Stimulated activated naive B cell treated with anti-CD40 and anti-IgM and Interleukin-4, amounts not matched to agents 10 μg/mL and 1 μg/mL and 100 μg/mL, for 72 hours (primary cell): ENCODE data around the gene HCFC1.
"Not testable (repeated sequence)": the region's sequence is repeated elsewhere in the genome, so short reads cannot be mapped to it uniquely, and the experiment has no call there.

Experiments used
- ATAC-seq, 2 donors: fragments of 150-1000 bp; cut with Tn5 transposase; replicated peaks; 2 replicates each; pipeline ENCODE4 v1.10.0; 2021; ENCODE audit warnings: moderate library complexity in 1 of 2
- DNase-seq: peaks from one replicate; pipeline ENCODE4 v3.0.0; 2021
- H3K27ac Mint-ChIP-seq: one replicate; pipeline ENCODE4 v1.8.0; 2022; ENCODE audit warnings: mild to moderate bottlenecking, mixed read lengths
- H3K27me3 Mint-ChIP-seq, 2 donors: one replicate each; pipeline ENCODE4 v1.8.0; 2022; ENCODE audit warnings: mixed read lengths in 2 of 2
- H3K36me3 Mint-ChIP-seq, 2 donors: one replicate each; pipeline ENCODE4 v1.8.0; 2022; ENCODE audit warnings: mixed read lengths in 2 of 2, mild to moderate bottlenecking in 1 of 2
- H3K4me1 Mint-ChIP-seq, 2 donors: one replicate each; pipeline ENCODE4 v1.8.0; 2022; ENCODE audit warnings: mixed read lengths in 2 of 2, mild to moderate bottlenecking in 1 of 2
- H3K4me3 Mint-ChIP-seq, 2 donors: one replicate each; pipeline ENCODE4 v1.8.0; 2022; ENCODE audit warnings: mild to moderate bottlenecking in 2 of 2, mixed read lengths in 2 of 2, moderate library complexity in 1 of 2
- H3K9me3 Mint-ChIP-seq, 2 donors: one replicate each; pipeline ENCODE4 v1.8.0; 2022; ENCODE audit warnings: mixed read lengths in 2 of 2, mild to moderate bottlenecking in 1 of 2

The HCFC1 gene

DNA sequence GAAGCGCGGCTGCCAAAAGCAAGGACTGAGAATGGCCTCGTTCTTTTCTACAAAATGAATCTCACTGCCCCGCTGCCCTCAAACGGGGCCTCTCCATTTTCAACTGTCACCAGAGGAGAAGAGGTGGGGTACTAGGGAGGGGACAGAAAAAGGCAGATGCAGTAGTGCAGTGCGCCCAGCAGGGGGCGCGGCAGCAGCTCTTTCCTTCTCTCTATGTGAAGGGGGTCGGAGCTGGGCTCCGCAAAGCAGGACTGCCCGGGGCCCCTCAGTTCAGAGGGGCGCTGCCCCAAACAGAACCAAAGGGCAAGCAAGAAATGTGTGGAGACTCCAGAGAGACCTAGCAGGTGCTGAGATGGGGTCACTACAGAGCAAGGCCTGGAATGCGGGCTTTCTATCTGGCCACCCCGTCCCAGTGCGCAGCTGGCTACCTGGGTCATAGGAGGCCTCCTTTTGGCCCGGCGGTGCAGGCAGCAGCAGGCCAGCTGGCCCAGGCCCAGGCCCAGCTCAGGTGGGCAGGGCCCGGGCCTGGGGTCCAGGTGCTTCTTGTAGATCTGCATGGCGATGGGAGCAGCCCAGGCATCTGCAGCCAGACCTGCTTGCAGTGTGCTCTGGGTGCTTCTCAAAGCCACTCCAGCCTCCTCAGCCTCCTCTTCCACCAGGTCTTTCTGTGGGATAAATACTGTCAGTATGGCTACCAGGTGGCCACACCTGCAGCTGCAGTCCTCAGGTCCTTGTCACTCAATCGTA lies 42.2 kb upstream of the HCFC1 start:
- peak overlapping the region; percentile 67 for H3K27ac Mint-ChIP-seq
- peak overlapping the region in 1 of 2 donors; percentile 19 for H3K4me3 Mint-ChIP-seq
- no peak for DNase-seq

DNA sequence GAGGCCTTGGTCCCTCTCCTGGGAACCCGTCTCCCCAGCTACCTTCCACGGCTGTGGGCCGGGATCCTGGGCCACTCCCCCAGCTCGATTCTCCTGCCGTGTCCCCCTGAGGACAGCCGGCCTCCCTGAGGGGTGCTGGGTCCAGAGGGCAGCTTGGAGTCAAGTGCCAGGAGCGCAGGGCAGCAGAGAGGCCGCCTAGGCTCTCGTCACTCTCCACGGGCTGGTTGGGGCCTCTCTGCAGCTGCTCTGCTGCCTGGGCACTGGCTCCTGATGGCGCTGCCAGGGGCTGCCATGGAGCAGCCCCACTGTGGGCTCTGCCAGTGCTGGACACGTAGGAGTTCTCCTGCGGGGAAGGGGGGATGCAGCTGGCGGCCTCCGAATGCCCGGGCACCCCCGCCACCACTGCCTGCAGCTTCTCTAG lies 41.4 kb upstream of the HCFC1 start:
- peaks cover 22 to 39% of the 10 kb centered on the region in 2 donors for H3K4me1 Mint-ChIP-seq
- no peak for ATAC-seq
- H3K9me3 Mint-ChIP-seq, result no peaks in the 10 kb centered on the region
- H3K27me3 Mint-ChIP-seq, result peaks cover 0 to 4% of the 10 kb centered on the region in 2 donors
- peaks cover 11 to 27% of the 10 kb centered on the region in 2 donors for H3K36me3 Mint-ChIP-seq
- no peak overlapping the region for H3K4me3 Mint-ChIP-seq
- no peak for DNase-seq
- H3K27ac Mint-ChIP-seq, result peak overlapping the region; percentile 67

More for the DNA sequence above, 42.2 kb upstream of the HCFC1 start:
- ATAC-seq, result peak; percentile 76 to 86
- peaks cover 0 to 4% of the 10 kb centered on the region in 2 donors for H3K27me3 Mint-ChIP-seq
- H3K36me3 Mint-ChIP-seq, result peaks cover 17 to 27% of the 10 kb centered on the region in 2 donors
- peaks cover 19 to 37% of the 10 kb centered on the region in 2 donors for H3K4me1 Mint-ChIP-seq
- H3K9me3 Mint-ChIP-seq, result no peaks in the 10 kb centered on the region

DNA sequence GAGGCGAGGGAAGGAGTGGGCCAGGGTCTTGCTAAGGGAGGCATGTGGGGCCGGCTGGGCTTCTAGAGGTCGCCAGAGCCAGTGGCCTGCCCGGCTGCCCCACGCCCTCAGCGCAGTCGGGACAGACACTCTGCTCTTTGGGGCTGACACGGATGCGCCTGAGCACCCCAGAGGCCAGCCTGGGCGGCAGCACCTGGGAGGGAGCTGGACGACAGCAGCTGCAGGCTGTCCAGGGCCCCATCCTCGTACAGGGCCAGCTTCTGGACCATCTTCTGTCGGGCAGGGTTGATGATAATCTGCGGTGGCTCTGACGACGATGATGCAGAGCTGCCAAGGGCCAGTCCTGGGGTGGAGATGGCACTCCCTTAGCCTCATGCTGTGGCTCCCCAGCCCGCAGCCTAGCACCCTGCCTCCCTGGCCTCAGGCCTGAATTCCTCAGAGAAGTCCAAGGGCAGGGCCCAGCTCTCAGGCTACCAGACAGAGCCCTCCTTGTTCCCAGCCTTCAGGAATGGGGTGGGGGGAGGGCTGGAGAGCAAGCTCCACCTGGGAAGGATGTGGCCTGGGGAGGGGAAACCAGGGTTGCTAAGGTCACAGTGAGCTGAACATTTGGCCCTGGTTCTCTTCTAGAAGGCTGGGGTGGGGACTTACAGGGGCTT lies 40.8 kb upstream of the HCFC1 start:
- H3K4me3 Mint-ChIP-seq, result no peak overlapping the region
- peaks cover 27 to 45% of the 10 kb centered on the region in 2 donors for H3K4me1 Mint-ChIP-seq
- H3K36me3 Mint-ChIP-seq, result peaks cover 10 to 27% of the 10 kb centered on the region in 2 donors
- no peak for ATAC-seq
- no peak for DNase-seq
- H3K27ac Mint-ChIP-seq, result no peak overlapping the region
- H3K27me3 Mint-ChIP-seq, result peaks cover 0 to 4% of the 10 kb centered on the region in 2 donors
- H3K9me3 Mint-ChIP-seq, result no peaks in the 10 kb centered on the region

DNA sequence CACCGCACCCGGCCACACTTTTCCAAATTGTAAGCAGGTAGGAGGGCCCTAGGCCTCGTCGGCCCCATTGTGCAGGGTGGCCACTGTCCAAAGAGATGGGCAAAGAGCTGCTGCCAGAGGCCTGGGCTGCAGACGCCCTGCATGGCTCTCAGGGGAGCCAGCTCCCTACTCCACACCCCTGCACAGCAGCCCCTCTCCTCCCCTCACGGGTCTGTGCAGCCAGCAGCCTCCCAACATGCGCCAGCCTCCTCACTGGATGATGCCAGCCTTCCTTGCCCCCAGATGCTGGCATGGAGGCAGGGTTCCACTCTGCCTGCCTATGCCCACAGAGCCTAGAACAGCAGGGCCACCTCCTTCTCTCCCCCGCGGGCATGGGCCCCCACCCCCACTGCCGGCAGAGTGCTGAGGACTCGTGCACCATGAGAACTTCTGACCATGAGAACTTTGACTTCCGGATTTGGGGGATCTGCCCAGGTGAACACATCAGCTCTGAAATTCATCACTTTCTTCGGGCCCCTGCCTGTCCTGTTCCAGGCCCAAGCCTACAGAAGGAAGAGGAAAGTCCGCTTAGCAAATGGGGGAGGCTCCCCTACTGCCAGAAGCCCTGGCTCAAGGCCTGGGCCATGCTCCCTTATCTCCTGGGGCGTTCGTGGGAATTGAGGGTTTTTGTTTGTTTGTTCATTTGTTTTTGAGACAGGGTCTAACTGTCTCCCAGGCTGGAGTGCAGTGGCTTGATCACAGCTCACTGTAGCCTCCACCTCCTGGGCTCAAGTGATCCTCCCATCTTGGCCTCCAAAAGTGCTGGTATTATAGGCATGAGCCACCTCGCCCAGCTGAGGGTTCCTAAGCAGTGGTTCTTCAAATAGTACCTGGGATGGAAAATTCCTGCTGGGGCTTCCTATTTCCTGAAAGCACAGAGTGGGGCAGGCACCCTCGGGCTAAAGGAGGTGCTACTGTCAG lies 40.0 kb upstream of the HCFC1 start:
- Mint-ChIP-seq H3K36me3 (peaks cover 10 to 27% of the 10 kb centered on the region in 2 donors), H3K4me1 (peaks cover 28 to 52% of the 10 kb centered on the region in 2 donors), H3K4me3 (peak overlapping the region in 1 of 2 donors; percentile 22), H3K27me3 (peaks cover 0 to 4% of the 10 kb centered on the region in 2 donors), H3K9me3 (no peaks in the 10 kb centered on the region), H3K27ac (peak overlapping the region; percentile 47)
- no peak for ATAC-seq
- DNase-seq, result no peak

DNA sequence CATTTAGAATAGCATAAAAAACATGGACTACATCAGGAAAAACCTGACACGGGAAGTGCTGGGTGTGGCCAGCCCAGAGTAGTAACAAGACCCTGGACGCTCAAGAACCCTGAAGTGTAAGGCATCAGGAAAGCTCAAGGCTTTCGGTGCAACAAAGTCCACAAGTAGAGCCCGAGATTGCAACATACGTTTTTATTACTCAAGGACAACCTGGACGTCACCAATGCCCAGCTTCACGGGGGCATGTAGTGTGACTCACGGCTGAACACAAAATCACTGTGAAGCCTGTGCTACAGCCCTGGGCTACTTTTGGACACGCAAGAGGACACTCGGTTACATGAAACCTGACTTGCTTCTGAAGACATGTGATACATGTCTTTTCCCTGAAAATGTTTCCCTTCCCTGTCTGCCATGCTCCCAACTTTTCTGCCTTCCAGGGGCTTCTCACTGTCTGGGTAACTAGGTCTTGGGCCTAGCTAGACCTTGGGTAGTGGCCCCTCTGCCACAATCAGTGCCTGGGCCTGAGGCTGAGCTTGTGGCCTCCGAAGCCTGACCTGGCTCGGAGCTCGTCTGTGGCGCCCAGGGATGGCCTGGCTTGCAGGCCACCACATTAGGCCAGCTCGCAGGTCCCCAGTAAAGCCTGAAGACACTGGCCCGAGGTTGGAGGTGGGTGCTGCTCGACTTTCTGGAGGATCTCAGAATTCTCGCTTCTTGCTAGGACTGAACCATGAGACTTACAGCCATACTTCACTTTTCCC lies 38.9 kb upstream of the HCFC1 start:
- Mint-ChIP-seq H3K27me3 (peaks cover 0 to 4% of the 10 kb centered on the region in 2 donors), H3K4me3 (no peak overlapping the region), H3K36me3 (peaks cover 8 to 30% of the 10 kb centered on the region in 2 donors), H3K27ac (peak overlapping the region; percentile 59), H3K9me3 (no peaks in the 10 kb centered on the region), H3K4me1 (peaks cover 26 to 55% of the 10 kb centered on the region in 2 donors)
- no peak for DNase-seq
- no peak for ATAC-seq

DNA sequence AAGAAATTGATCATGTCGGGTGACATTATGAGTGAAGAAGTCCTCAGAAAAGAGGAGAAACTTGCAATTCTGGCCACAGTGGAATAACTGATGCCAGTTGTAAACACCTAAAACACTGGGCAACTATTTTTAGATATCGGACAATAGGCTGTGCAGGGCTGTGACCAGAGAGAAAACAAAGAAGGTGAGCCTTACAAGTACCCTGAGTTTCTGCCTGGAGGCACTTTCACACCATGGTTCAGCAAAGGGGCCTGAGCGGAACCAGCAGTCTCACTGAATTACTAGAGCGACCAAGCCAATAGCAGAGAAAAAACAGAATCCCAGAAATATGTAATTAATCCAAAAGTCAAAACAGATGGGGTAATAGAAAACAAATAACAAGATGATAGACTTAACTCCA lies 36.9 kb upstream of the HCFC1 start:
- H3K27me3 Mint-ChIP-seq, result peaks cover 0 to 4% of the 10 kb centered on the region in 2 donors
- peak overlapping the region; percentile 61 to 75 for H3K4me3 Mint-ChIP-seq
- peak in 1 of 2 donors; percentile 10 for ATAC-seq
- H3K36me3 Mint-ChIP-seq, result peaks cover 8 to 20% of the 10 kb centered on the region in 2 donors
- H3K4me1 Mint-ChIP-seq, result peaks cover 15 to 56% of the 10 kb centered on the region in 2 donors
- no peaks in the 10 kb centered on the region for H3K9me3 Mint-ChIP-seq
- no peak for DNase-seq
- H3K27ac Mint-ChIP-seq, result peak overlapping the region; percentile 97

DNA sequence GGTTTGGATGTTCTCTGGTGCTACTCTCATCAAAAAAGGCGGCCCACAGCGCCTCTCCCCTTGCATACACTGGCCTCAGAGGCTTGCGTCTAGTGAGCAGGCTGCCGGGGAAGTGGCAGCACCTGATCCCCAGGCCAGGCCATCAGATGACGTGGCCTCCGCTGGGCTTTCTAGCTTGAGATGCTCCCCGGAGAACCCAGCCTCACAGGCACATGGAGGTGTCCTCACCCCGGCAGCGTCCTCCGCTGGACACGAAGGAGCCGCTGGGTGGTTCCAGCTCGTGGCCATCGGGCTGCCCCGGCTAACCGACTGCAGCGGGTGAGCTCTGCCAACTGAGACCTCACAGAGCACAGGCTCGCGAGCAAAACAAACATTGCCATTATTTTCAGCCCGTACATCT lies 35.3 kb upstream of the HCFC1 start:
- no peak for ATAC-seq
- Mint-ChIP-seq H3K4me3 (no peak overlapping the region), H3K9me3 (no peaks in the 10 kb centered on the region), H3K27ac (peak overlapping the region; percentile 97), H3K36me3 (peaks cover 8 to 22% of the 10 kb centered on the region in 2 donors), H3K4me1 (peaks cover 21 to 57% of the 10 kb centered on the region in 2 donors), H3K27me3 (peaks cover 0 to 8% of the 10 kb centered on the region in 2 donors)
- no peak for DNase-seq

DNA sequence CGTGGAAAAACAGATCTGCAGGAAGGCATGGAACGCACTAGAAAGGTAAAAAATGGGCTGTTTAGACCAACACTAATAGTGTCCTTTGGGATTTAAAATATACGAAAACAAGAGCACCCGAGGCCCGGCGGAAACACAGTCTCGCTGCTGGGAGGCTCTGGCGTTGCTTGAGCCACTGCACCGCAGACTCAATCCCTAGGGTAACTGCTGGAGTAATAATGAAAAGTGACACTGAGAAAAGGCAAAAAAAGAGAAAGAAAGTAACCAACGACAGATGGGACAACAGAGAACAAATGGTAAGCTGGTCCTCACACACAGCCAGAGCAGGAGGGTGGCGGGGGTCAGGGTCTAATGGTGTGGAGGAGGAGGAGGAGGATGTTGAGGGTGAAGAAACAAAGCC lies 32.7 kb upstream of the HCFC1 start:
- Mint-ChIP-seq H3K27ac (peak overlapping the region; percentile 57), H3K27me3 (peaks cover 0 to 8% of the 10 kb centered on the region in 2 donors), H3K36me3 (peaks cover 3 to 16% of the 10 kb centered on the region in 2 donors), H3K9me3 (no peaks in the 10 kb centered on the region), H3K4me1 (peaks cover 24 to 57% of the 10 kb centered on the region in 2 donors), H3K4me3 (peak overlapping the region; percentile 14 to 31)
- no peak for ATAC-seq
- DNase-seq, result no peak

DNA sequence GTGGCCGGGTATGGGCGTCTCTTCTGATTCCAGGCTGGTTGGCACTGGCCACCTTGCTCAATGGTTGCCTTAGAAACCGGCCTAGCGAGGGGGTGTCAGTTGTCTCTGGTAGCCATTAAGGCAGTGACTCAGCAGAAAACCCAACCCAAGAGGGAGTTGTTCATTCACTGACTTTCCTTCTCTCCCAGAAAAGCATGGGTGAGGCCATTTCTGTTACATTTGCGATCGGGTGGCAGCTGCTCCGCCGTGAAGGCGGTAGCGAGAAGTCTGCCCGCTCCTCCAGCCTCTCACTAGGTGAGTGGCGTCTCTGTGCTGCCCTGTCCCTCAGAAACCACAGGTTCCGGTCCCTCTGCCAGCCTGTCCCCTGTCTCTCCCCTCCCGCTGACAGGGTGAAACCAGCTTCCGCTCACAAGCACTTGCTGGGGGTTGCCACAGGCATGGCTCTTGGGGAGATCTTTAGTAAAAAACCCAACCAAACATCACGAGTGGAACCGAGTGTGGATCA lies 30.6 kb upstream of the HCFC1 start:
- Mint-ChIP-seq H3K4me1 (peaks cover 13 to 44% of the 10 kb centered on the region in 2 donors), H3K36me3 (peaks cover 3 to 12% of the 10 kb centered on the region in 2 donors), H3K9me3 (no peaks in the 10 kb centered on the region), H3K27ac (peak overlapping the region; percentile 96), H3K4me3 (peak overlapping the region; percentile 60 to 79), H3K27me3 (peaks cover 0 to 8% of the 10 kb centered on the region in 2 donors)
- ATAC-seq (peak; percentile 85 to 87), DNase-seq (peak; percentile 49)

DNA sequence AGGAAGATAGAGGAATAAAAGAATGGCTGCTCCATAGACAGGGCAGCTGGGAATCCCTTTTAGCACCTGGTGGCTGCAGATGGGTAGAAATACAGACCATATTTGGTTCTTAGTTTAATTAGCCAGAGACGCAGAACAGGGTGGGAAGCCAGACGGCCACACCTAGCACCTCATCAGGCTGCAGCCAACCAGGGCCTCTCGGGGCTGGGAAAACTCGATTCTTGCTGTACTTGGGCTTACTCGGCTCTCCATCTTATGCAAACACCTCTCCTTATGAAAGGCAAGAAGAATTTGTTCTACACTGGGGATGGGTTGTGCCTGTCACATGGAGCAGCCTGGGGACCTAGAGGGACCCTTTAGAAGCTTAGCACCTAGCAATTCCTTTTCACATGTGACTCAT lies 28.4 kb upstream of the HCFC1 start:
- Mint-ChIP-seq H3K4me1 (peaks cover 10 to 29% of the 10 kb centered on the region in 2 donors), H3K9me3 (no peaks in the 10 kb centered on the region), H3K27me3 (peaks cover 0 to 4% of the 10 kb centered on the region in 2 donors), H3K27ac (no peak overlapping the region), H3K4me3 (peak overlapping the region in 1 of 2 donors; percentile 48), H3K36me3 (peaks cover 0 to 3% of the 10 kb centered on the region in 2 donors)
- DNase-seq (no peak), ATAC-seq (no peak)

DNA sequence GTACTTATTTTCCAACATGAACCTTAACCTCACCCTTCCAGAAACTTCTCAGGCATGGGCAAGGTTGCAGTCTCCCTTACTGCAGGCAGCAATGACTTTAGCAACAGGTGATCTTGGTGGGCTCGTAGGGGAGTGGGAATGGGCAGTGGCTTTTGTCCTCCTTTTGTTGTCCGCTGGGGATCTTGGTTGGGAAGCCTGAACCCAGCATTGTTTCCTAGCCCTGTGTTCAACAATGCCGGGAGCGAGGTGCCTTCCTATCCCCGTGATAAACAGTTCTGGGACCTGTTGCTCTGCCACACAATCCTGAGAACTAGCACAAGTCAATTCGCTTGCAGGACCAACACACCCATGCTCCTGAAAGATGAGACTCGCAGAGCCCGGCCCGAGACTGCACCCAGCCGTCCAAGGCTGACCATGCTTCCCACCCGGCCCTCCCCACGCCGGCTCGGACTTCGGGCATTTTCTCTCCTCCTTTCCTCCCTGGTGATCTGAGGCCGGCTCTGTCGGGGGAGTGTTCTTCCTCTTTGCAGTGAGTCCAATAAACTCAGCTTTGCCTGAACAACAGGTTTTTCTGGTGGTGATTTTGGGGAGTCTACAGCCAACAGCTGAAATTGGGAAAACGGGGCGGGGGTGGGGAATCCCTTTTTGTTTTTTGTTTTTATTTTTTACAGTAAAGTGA lies 27.9 kb upstream of the HCFC1 start:
- Mint-ChIP-seq H3K27ac (no peak overlapping the region), H3K36me3 (peaks cover 0 to 3% of the 10 kb centered on the region in 2 donors), H3K9me3 (no peaks in the 10 kb centered on the region), H3K4me1 (peaks cover 10 to 24% of the 10 kb centered on the region in 2 donors), H3K4me3 (peak overlapping the region in 1 of 2 donors; percentile 48), H3K27me3 (peaks cover 0 to 4% of the 10 kb centered on the region in 2 donors)
- ATAC-seq (no peak), DNase-seq (no peak)

DNA sequence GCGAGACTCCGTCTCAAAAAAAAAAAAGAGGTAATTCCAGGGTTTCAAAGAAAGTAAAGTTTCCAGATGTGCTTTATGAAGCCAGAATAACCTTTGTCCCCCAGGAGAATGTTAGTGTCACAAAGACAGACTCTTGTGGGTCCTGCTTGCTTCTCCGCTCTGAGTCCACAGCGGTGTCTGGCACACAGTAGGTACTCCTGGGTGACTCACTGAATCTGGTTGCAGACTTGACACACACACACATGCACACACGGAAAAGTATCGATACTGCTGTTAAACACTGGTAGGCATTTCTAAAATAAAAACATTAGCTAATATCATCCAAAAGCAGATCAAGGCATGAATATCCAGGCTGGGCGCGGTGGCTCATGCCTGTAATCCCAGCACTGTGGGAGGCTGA lies 23.9 kb upstream of the HCFC1 start:
- Mint-ChIP-seq H3K4me3 (no peak overlapping the region), H3K36me3 (no peaks in the 10 kb centered on the region), H3K4me1 (peaks cover 0 to 4% of the 10 kb centered on the region in 2 donors), H3K9me3 (peaks cover 0 to 5% of the 10 kb centered on the region in 2 donors), H3K27ac (no peak overlapping the region), H3K27me3 (peaks cover 0 to 3% of the 10 kb centered on the region in 2 donors)
- ATAC-seq (no peak), DNase-seq (no peak)

DNA sequence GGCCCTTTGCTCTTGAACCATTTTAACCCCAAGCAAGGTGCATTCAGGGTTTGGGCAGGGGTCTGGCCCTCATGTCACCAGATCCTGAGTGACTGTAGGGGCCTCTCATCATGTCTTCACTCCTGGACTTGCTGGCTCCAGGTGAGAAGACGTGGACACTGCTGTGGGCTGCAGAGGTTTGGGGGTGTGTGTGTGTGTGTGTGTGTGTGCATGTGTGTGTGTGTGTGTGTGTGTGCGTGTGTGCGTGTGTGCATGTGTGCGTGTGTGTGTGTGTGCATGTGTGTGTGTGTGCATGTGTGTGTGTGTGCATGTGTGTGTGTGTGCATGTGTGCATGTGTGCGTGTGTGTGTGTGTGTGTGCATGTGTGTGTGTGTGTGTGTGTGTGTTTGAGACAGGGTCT lies 22.8 kb upstream of the HCFC1 start:
- H3K9me3 Mint-ChIP-seq, H3K4me1 Mint-ChIP-seq, H3K36me3 Mint-ChIP-seq, H3K4me3 Mint-ChIP-seq, DNase-seq, H3K27ac Mint-ChIP-seq, H3K27me3 Mint-ChIP-seq, ATAC-seq: not testable (repeated sequence)
